BLaER1 treated with 17β-estradiol and CSF1 and Interleukin-3, amounts not matched to agents 10 nM and 100 nM (cell line): ENCODE measurements around the gene GOLIM4.
A peak's percentile ranks its signal among the peaks of the same experiment; 100 is the strongest.

Experiments
- H3K27ac ChIP-seq, 11 experiments: shearing (Covaris generic); formaldehyde crosslinking; 2 replicates each; pipeline ENCODE4 v1.8.1; 2022
- H3K27me3 ChIP-seq, 11 experiments: shearing (Covaris generic); formaldehyde crosslinking; 2 replicates each; pipeline ENCODE4 v1.8.1; 2022
- H3K36me3 ChIP-seq, 11 experiments: shearing (Covaris generic); formaldehyde crosslinking; 2 replicates each; pipeline ENCODE4 v1.8.1; 2022
- H3K4me1 ChIP-seq, 10 experiments: shearing (Covaris generic); formaldehyde crosslinking; 2 replicates each; pipeline ENCODE4 v1.8.1; 2022
- H3K4me2 ChIP-seq, 11 experiments: shearing (Covaris generic); formaldehyde crosslinking; 2 replicates each; pipeline ENCODE4 v1.8.1; 2022
- H3K4me3 ChIP-seq, 10 experiments: shearing (Covaris generic); formaldehyde crosslinking; 2 replicates each; pipeline ENCODE4 v1.8.1; 2022
- H3K9ac ChIP-seq, 11 experiments: shearing (Covaris generic); formaldehyde crosslinking; 2 replicates each; pipeline ENCODE4 v1.8.1; 2022
- H3K9me3 ChIP-seq, 11 experiments: shearing (Covaris generic); formaldehyde crosslinking; replicated peaks in 1 of 11; 2 replicates each; pipeline ENCODE4 v1.8.1; 2022
- H4K20me1 ChIP-seq, 11 experiments: shearing (Covaris generic); formaldehyde crosslinking; 2 replicates each; pipeline ENCODE4 v1.8.1; 2022
- Cebpa-rat ChIP-seq, 11 experiments: shearing (Covaris generic); IDR thresholded peaks; 2 replicates each; pipeline ENCODE4 v1.8.1; 2022

GOLIM4 gene

DNA sequence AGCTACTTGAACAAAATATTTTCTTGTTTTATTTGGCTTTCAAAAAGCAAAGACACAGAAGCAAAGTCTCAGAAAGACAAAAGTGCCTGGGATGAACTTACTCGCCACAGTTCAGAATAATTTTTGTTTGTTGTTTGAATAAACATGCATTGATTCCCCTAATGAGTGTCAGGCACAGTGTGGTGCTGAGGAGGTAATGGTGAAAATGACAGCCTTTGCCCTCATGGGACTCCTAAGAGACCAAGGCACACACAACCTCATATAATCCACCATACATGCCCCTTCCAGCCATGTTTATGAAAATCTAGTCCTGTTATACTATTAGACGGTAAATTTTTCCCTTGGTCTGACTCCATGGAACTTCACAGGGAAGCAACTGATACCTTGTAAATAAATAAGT lies 2.5 kb downstream of the GOLIM4 start:
- H3K27me3 ChIP-seq: no peaks in the 10 kb centered on the region
- no peaks in the 10 kb centered on the region for H3K9me3 ChIP-seq
- no peaks in the 10 kb centered on the region for H3K36me3 ChIP-seq
- peak overlapping the region; percentile 83 to 93 (median 90); a peak in 19 of 22 replicates for H3K9ac ChIP-seq
- H4K20me1 ChIP-seq: peaks cover 0 to 67% (median 60%) of the 10 kb centered on the region in 11 experiments; a peak in 17 of 22 replicates
- no peak for TF ChIP-seq Cebpa-rat (IDR thresholded peaks at IDR 0.05)
- peak overlapping the region; percentile 79 to 95 (median 91) for H3K4me2 ChIP-seq
- H3K27ac ChIP-seq: peak overlapping the region in 6 of 11 experiments; percentile 4 to 39 (median 11); a peak in 8 of 22 replicates
- peaks cover 37 to 69% (median 50%) of the 10 kb centered on the region in 10 experiments for H3K4me1 ChIP-seq
- H3K4me3 ChIP-seq: peak overlapping the region; percentile 1 to 87 (median 80); a peak in 18 of 20 replicates

DNA sequence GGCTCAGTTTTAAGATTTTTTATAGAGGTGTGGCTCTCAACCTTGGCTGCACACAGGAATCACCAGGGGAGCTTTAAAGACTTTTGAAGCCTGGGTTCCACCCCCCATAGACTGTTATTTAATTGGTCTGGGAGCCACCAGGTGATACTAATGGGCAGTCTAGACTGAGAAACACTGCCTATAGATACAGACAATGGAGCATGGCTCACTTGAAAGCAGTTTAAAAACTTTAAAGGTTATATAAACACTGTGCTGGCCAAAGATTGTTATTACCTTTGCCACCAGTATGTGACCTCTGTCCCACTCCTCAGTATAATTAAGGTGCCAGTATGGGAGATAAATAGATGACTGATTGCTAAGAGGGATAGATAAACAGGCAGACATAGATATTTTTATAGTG lies 3.8 kb downstream of the GOLIM4 start:
- no peaks in the 10 kb centered on the region for H3K27me3 ChIP-seq
- no peaks in the 10 kb centered on the region for H3K36me3 ChIP-seq
- H3K4me3 ChIP-seq: no peak overlapping the region
- no peak overlapping the region for H3K27ac ChIP-seq
- peaks cover 34 to 68% (median 47%) of the 10 kb centered on the region in 10 experiments for H3K4me1 ChIP-seq
- H4K20me1 ChIP-seq: peaks cover 0 to 79% (median 68%) of the 10 kb centered on the region in 11 experiments; a peak in 17 of 22 replicates
- no peaks in the 10 kb centered on the region for H3K9me3 ChIP-seq
- no peak for TF ChIP-seq Cebpa-rat (IDR thresholded peaks at IDR 0.05)
- H3K4me2 ChIP-seq: peak overlapping the region; percentile 79 to 95 (median 91)
- peak overlapping the region in 1 of 11 experiments; percentile 10; a peak in 2 of 22 replicates for H3K9ac ChIP-seq

DNA sequence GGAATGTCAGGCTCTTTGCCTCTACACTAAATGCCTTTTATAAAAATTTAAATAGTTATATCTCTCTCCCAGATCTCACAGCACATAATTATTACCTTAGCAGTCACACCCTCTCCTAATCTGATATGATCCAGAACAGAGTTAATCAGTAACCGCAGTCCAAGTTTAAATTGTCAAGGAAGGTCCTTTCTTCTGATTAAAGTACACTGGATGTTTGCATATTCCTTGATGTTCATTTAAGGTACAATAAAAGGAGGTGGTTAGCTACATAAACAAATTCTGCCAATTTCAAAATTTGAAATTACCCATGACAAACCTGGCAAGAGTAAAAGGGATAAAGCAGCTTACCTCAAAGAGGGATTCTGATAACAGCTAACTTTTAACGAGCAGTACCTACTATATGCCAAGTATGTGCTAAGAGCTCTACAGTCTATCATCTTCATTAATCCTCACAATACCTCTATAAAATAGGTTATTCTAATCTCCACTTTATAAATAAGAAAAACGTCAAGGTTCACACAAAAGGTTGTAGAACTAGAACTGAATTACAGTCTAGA lies 4.3 kb downstream of the GOLIM4 start:
- no peak overlapping the region for H3K27ac ChIP-seq
- peaks cover 0 to 84% (median 74%) of the 10 kb centered on the region in 11 experiments; a peak in 17 of 22 replicates for H4K20me1 ChIP-seq
- no peaks in the 10 kb centered on the region for H3K27me3 ChIP-seq
- peaks cover 29 to 63% (median 41%) of the 10 kb centered on the region in 10 experiments for H3K4me1 ChIP-seq
- H3K4me3 ChIP-seq: no peak overlapping the region
- no peaks in the 10 kb centered on the region for H3K9me3 ChIP-seq
- H3K36me3 ChIP-seq: no peaks in the 10 kb centered on the region
- no peak for TF ChIP-seq Cebpa-rat (IDR thresholded peaks at IDR 0.05)
- H3K9ac ChIP-seq: no peak overlapping the region; a peak in 1 of 22 replicates
- H3K4me2 ChIP-seq: peak overlapping the region in 9 of 11 experiments; percentile 79 to 95 (median 92); a peak in 10 of 22 replicates

DNA sequence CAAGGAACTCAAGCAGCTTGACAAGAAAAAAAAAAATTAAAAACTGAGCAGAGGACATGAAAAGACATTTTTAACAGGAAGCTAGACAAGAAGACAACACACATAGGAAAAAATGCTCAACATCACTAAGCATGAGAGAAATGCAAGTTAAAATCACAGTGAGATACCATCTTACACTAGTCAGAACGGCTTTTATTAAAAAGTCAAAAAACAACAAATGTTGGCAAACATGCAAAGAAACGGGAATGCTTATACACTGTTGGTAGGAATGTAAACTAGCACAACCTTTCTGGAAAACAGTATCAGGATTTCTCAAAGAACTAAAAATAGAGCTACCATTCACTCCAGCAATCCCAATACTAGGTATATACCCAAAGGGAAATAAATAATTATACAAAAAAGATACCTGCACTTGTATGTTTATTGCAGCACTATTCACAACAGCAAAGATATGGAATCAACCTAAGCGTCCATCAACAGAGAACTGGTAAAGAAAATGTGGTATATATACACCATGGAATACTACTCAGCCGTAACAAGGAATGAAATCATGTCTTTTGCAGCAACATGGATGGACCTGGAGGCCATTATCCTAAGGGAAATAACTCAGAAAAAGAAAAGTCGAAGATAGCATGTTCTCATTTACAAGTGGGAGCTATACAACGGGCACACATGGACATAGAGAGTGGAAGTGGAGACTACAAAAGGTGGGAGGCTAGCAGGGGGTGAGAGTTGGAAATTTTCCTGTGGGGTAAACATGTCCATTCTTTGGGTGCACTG lies 5.2 kb downstream of the GOLIM4 start:
- Histone ChIP-seq H3K4me2 (peak overlapping the region in 3 of 11 experiments; percentile 1 to 95 (median 26); a peak in 2 of 22 replicates), H3K27me3 (no peaks in the 10 kb centered on the region), H3K36me3 (0 out of 22 replicates have a peak, but pooled peaks cover 0 to 3% (median 0%) of the 10 kb centered on the region in 11 experiments), H3K9me3 (peaks cover 0 to 4% (median 0%) of the 10 kb centered on the region in 11 experiments; a peak in 2 of 22 replicates), H3K4me1 (peaks cover 30 to 62% (median 42%) of the 10 kb centered on the region in 10 experiments), H4K20me1 (peaks cover 0 to 90% (median 76%) of the 10 kb centered on the region in 11 experiments; a peak in 17 of 22 replicates), H3K27ac (no peak overlapping the region), H3K4me3 (no peak overlapping the region), H3K9ac (no peak overlapping the region)
- TF ChIP-seq Cebpa-rat (IDR thresholded peaks at IDR 0.05): no peak

DNA sequence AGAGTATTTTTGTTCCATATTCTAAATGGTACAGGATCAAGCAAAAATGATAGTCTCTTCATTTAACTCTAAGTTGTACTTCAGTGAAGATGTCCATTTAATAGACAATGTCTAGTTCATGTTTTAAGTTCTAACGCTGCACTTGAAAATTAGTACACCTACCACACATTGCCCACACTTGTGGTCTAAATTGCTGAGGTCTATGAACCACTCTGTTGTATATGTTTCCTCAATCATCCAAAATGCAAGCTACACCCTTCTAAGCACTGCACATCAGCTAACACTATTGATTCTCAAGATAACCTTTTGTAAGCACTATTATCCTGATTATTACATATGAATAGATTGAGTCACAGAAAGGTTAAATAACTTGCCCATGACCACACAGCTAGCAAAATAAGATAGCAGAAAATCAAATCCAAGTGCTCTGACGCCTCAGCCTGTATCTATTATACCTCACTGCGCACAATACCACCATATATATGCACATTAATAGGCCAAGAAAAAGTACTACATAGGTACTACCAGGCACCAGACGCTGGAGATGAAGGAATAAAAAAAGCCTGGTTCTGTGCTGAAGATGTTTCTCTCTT lies 6.4 kb downstream of the GOLIM4 start:
- H3K27me3 ChIP-seq: no peaks in the 10 kb centered on the region
- TF ChIP-seq Cebpa-rat (IDR thresholded peaks at IDR 0.05): no peak
- H3K9me3 ChIP-seq: peaks cover 0 to 12% (median 0%) of the 10 kb centered on the region in 11 experiments; a peak in 2 of 22 replicates
- H3K9ac ChIP-seq: no peak overlapping the region
- peak overlapping the region in 2 of 11 experiments; percentile 17 to 27; a peak in 2 of 22 replicates for H3K4me2 ChIP-seq
- H3K4me1 ChIP-seq: peaks cover 31 to 60% (median 43%) of the 10 kb centered on the region in 10 experiments
- no peak overlapping the region for H3K27ac ChIP-seq
- H4K20me1 ChIP-seq: peaks cover 0 to 98% (median 72%) of the 10 kb centered on the region in 11 experiments; a peak in 18 of 22 replicates
- peaks cover 0 to 4% (median 0%) of the 10 kb centered on the region in 11 experiments; a peak in 1 of 22 replicates for H3K36me3 ChIP-seq
- H3K4me3 ChIP-seq: no peak overlapping the region

DNA sequence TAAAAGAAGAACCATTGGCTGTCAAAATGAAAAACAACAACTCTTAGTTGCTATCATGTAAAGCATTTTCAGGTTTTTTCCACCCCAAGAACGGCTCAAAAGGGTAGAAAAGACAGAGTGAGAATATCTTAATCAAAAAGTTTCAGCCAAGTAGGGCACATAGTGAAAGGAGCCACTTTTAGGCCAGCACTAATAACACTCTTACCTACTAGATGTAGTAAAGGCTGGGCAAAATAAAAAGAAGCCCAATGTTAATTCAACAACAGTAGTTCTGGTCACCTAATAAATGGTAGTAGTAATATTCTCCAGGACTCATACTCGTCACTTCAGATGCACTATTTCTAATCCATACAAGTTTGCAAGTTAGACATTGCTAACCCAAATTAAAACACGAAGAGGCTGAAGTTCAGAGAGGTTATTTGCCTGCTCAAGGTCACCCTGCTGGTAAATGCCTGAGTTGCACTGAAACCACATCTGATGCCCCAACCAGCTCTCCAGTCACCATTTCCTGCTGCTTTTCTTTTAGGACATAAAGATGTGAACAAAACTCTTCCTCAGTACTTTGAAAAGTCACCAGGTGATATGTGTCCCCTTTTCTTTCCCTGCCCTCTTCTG lies 7.5 kb downstream of the GOLIM4 start:
- peaks cover 21 to 49% (median 36%) of the 10 kb centered on the region in 10 experiments for H3K4me1 ChIP-seq

DNA sequence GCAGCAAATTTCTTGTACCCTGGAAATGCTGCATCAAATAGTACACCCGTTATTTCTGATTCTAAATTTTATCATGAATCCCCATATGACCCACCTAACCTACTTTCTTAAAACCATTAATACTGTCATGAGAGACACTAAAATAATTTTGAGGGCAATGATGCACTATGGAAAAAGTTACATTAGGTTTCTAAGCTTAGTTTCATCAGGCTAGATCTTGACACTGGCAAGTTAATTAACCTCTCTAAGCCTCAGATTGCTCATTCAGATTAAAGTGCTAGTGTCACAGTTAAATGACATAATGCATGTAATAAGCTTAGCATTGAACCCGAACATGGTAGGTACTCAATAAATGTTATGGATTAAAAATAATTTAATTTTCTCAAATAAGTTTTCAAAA lies 8.2 kb downstream of the GOLIM4 start:
- TF ChIP-seq Cebpa-rat (IDR thresholded peaks at IDR 0.05): no peak

More for the DNA sequence above, 7.5 kb downstream of the GOLIM4 start:
- no peak overlapping the region for H3K9ac ChIP-seq
- H3K27ac ChIP-seq: no peak overlapping the region
- no peaks in the 10 kb centered on the region for H3K27me3 ChIP-seq
- H3K4me3 ChIP-seq: no peak overlapping the region
- H4K20me1 ChIP-seq: peaks cover 0 to 98% (median 71%) of the 10 kb centered on the region in 11 experiments; a peak in 18 of 22 replicates
- peaks cover 0 to 12% (median 0%) of the 10 kb centered on the region in 11 experiments; a peak in 2 of 22 replicates for H3K9me3 ChIP-seq
- H3K4me2 ChIP-seq: peak overlapping the region in 4 of 11 experiments; percentile 0 to 13 (median 6); a peak in 3 of 22 replicates
- TF ChIP-seq Cebpa-rat (IDR thresholded peaks at IDR 0.05): no peak
- H3K36me3 ChIP-seq: peaks cover 0 to 4% (median 0%) of the 10 kb centered on the region in 11 experiments; a peak in 2 of 22 replicates

More for the DNA sequence above, 8.2 kb downstream of the GOLIM4 start:
- H4K20me1 ChIP-seq: peaks cover 0 to 97% (median 65%) of the 10 kb centered on the region in 11 experiments; a peak in 16 of 22 replicates
- H3K4me2 ChIP-seq: no peak overlapping the region
- H3K36me3 ChIP-seq: peaks cover 0 to 4% (median 0%) of the 10 kb centered on the region in 11 experiments; a peak in 2 of 22 replicates
- H3K27ac ChIP-seq: no peak overlapping the region
- no peak overlapping the region for H3K4me3 ChIP-seq
- H3K9ac ChIP-seq: no peak overlapping the region
- peaks cover 15 to 43% (median 29%) of the 10 kb centered on the region in 10 experiments for H3K4me1 ChIP-seq
- H3K9me3 ChIP-seq: peaks cover 0 to 12% (median 0%) of the 10 kb centered on the region in 11 experiments; a peak in 2 of 22 replicates
- no peaks in the 10 kb centered on the region for H3K27me3 ChIP-seq
